ENCODE measurements around the gene ITGA11.

GRCh38 chr15:68345481-68345880 is 86.5 kb downstream of the ITGA11 start:
- TF ChIP-seq, protein P1, sequence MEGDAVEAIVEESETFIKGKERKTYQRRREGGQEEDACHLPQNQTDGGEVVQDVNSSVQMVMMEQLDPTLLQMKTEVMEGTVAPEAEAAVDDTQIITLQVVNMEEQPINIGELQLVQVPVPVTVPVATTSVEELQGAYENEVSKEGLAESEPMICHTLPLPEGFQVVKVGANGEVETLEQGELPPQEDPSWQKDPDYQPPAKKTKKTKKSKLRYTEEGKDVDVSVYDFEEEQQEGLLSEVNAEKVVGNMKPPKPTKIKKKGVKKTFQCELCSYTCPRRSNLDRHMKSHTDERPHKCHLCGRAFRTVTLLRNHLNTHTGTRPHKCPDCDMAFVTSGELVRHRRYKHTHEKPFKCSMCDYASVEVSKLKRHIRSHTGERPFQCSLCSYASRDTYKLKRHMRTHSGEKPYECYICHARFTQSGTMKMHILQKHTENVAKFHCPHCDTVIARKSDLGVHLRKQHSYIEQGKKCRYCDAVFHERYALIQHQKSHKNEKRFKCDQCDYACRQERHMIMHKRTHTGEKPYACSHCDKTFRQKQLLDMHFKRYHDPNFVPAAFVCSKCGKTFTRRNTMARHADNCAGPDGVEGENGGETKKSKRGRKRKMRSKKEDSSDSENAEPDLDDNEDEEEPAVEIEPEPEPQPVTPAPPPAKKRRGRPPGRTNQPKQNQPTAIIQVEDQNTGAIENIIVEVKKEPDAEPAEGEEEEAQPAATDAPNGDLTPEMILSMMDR (IDR thresholded peaks at IDR 0.05) = no peak
- no peak for TF ChIP-seq EZH2 (IDR thresholded peaks at IDR 0.05; ENCODE audit: borderline replicate concordance, insufficient read depth, low read depth, low read length, poor library complexity, severe bottlenecking)
